HepG2 (cell line): ENCODE data around the gene CLDN3. TPM values are rescaled to one million over a fixed set of nuclear protein-coding genes. Genes with fewer than 3 reads are reported as not detected.

Experiments used
- ATF2 ChIP-seq: sonication (generic); formaldehyde crosslinking; IDR thresholded peaks from 2 replicates; pipeline ENCODE4 v1.4.0; 2020; ENCODE audit warnings: missing genetic modification reagents
- CEBPB ChIP-seq: IDR thresholded peaks from 2 replicates; pipeline ENCODE4 v1.6.1; 2011; ENCODE audit warnings: low read depth, low read length, improper control_type of control experiment, borderline replicate concordance
- FOXJ3 ChIP-seq: sonication (generic); formaldehyde crosslinking; IDR thresholded peaks from 2 replicates; pipeline ENCODE4 v1.4.0; 2020; ENCODE audit warnings: missing genetic modification reagents, mild to moderate bottlenecking, borderline replicate concordance
- HBP1 ChIP-seq: IDR thresholded peaks from 2 replicates; pipeline ENCODE4 v1.6.1; 2016; ENCODE audit warnings: low read depth, control low read depth
- KLF11 ChIP-seq: IDR thresholded peaks from 2 replicates; pipeline ENCODE4 v1.6.1; 2016; ENCODE audit warnings: missing compliant biosample characterization
- MXI1 ChIP-seq: IDR thresholded peaks from 3 replicates; pipeline ENCODE4 v1.6.1; 2012; ENCODE audit warnings: low read depth, low read length, inconsistent platforms, borderline replicate concordance
- MYPOP ChIP-seq: sonication (generic); formaldehyde crosslinking; IDR thresholded peaks from 2 replicates; pipeline ENCODE4 v1.8.1; 2023; ENCODE audit warnings: mild to moderate bottlenecking, moderate library complexity, missing genetic modification reagents
- PHF8 ChIP-seq: sonication (generic); formaldehyde crosslinking; IDR thresholded peaks from 2 replicates; pipeline ENCODE4 v1.5.0; 2020; ENCODE audit warnings: missing genetic modification reagents
- RNF2 ChIP-seq: fragments of 450-650 bp; conservative IDR thresholded peaks from 2 replicates; pipeline ENCODE4 v1.6.1; 2016; ENCODE audit warnings: low read depth
- SATB2 ChIP-seq: sonication (generic); formaldehyde crosslinking; IDR thresholded peaks from 2 replicates; pipeline ENCODE4 v1.5.0; 2020; ENCODE audit warnings: missing genetic modification reagents
- SIN3A ChIP-seq: IDR thresholded peaks from 2 replicates; pipeline ENCODE4 v1.6.1; 2011; ENCODE audit warnings: low read depth, mild to moderate bottlenecking, control low read depth, low read length, borderline replicate concordance
- ZFP90 ChIP-seq: sonication (generic); formaldehyde crosslinking; IDR thresholded peaks from 2 replicates; pipeline ENCODE4 v1.8.0; 2022; ENCODE audit warnings: missing genetic modification reagents, mild to moderate bottlenecking, inconsistent platforms, borderline replicate concordance
- ZKSCAN5 ChIP-seq: sonication (generic); formaldehyde crosslinking; IDR thresholded peaks from 2 replicates; pipeline ENCODE4 v1.5.1; 2020; ENCODE audit warnings: mild to moderate bottlenecking, missing genetic modification reagents
- ZMAT3 ChIP-seq: sonication (generic); formaldehyde crosslinking; conservative IDR thresholded peaks from 2 replicates; pipeline ENCODE4 v1.7.0; 2021; ENCODE audit warnings: missing genetic modification reagents
- ZNF180 ChIP-seq: sonication (generic); formaldehyde crosslinking; IDR thresholded peaks from 2 replicates; pipeline ENCODE4 v1.4.0; 2020; ENCODE audit warnings: low read depth, missing genetic modification reagents, borderline replicate concordance
- ZNF275 ChIP-seq: sonication (generic); formaldehyde crosslinking; IDR thresholded peaks from 2 replicates; pipeline ENCODE4 v1.8.0; 2022; ENCODE audit warnings: missing genetic modification reagents, mild to moderate bottlenecking, inconsistent platforms, borderline replicate concordance
- ZNF331 ChIP-seq: sonication (generic); formaldehyde crosslinking; IDR thresholded peaks from 2 replicates; pipeline ENCODE4 v1.4.0; 2020; ENCODE audit warnings: missing genetic modification reagents
- ZNF543 ChIP-seq: sonication (generic); formaldehyde crosslinking; IDR thresholded peaks from 2 replicates; pipeline ENCODE4 v1.4.0; 2020; ENCODE audit warnings: mild to moderate bottlenecking, missing genetic modification reagents
- ZNF572 ChIP-seq: sonication (generic); formaldehyde crosslinking; IDR thresholded peaks from 2 replicates; pipeline ENCODE4 v1.5.1; 2020; ENCODE audit warnings: mild to moderate bottlenecking, missing genetic modification reagents
- ZNF614 ChIP-seq: IDR thresholded peaks from 2 replicates; pipeline ENCODE4 v1.6.1; 2018; ENCODE audit warnings: missing biosample characterization, missing genetic modification reagents, inconsistent platforms, borderline replicate concordance
- ZNF652 ChIP-seq: IDR thresholded peaks from 2 replicates; pipeline ENCODE4 v1.6.1; 2016; ENCODE audit warnings: low read depth, borderline replicate concordance
- ZNF766 ChIP-seq: sonication (generic); formaldehyde crosslinking; IDR thresholded peaks from 2 replicates; pipeline ENCODE4 v1.5.0; 2020; ENCODE audit warnings: missing genetic modification reagents, borderline replicate concordance
- ZNF773 ChIP-seq: sonication (generic); formaldehyde crosslinking; IDR thresholded peaks from 2 replicates; pipeline ENCODE4 v1.4.0; 2020; ENCODE audit warnings: missing genetic modification reagents, borderline replicate concordance
- ZNF839 ChIP-seq: sonication (generic); formaldehyde crosslinking; IDR thresholded peaks from 2 replicates; pipeline ENCODE4 v1.4.0; 2020; ENCODE audit warnings: missing genetic modification reagents, mild to moderate bottlenecking, borderline replicate concordance
- ZZZ3 ChIP-seq: sonication (generic); formaldehyde crosslinking; IDR thresholded peaks from 2 replicates; pipeline ENCODE4 v1.4.0; 2020; ENCODE audit warnings: missing genetic modification reagents, mild to moderate bottlenecking, borderline replicate concordance
- polyA plus RNA-seq, 8 experiments: library from polyadenylated mRNA; depleted of rRNA in 3 of 8; stranded (reverse) in 7 of 8; unstranded in 1 of 8; fragments of >200 nt; fragmentation: Illumina TruSeq in 4 of 8; extraction: Trizol in 4 of 8; gene quantifications; 2 replicates each; pipeline versions ENCODE4 v1.2.1 to v1.2.3, GENCODE V29; 2011 to 2016; ENCODE audit warnings: low read depth in 4 of 8, missing spikeins in 1 of 8, mixed read lengths in 1 of 8; ENCODE audit not compliant: insufficient read depth in 1 of 8
- total RNA-seq, 5 experiments: library from RNA; depleted of rRNA; stranded (reverse); fragments of >200 nt; fragmentation: Illumina TruSeq; extraction: Trizol; gene quantifications; 2 replicates each; pipeline ENCODE4 v1.2.3, GENCODE V29; 2016; ENCODE audit warnings: low read depth in 1 of 5

The CLDN3 gene
- total and polyA plus RNA-seq, 2 of the 13 experiments (the other 11 are each of a cell fraction or from before 2014, with no cell fraction given) = 0.31 to 0.51 TPM

GRCh38 chr7:73738612-73739386 is 31.3 kb downstream of the CLDN3 start, which contains the start of gene ABHD11 (continued):
- TF ChIP-seq MYPOP (CRISPR knock-in tag) (peak; percentile 96), ZZZ3 (peak; percentile 76; the same call in 1 of the 2 replicates), ZNF572 (peak; percentile 65; the same call in 1 of the 2 replicates), ZMAT3 (CRISPR knock-in tag) (0 out of 2 replicates have a peak, but pooled peaks have one; percentile 69), ZNF180 (CRISPR knock-in tag) (no peak), RNF2 (peak; percentile 73; the same call in 1 of the 2 replicates), ZNF614 (CRISPR knock-in tag) (peak; percentile 72; the same call in 1 of the 2 replicates), ZNF773 (0 out of 2 replicates have a peak, but pooled peaks have one; percentile 34), MXI1 (peak; percentile 84; the same call in 2 of the 3 replicates), PHF8 (peak; percentile 87), SIN3A (peak; percentile 45; the same call in 1 of the 2 replicates), HBP1 (CRISPR knock-in tag) (0 out of 2 replicates have a peak, but pooled peaks have one; percentile 60), ZNF839 (CRISPR knock-in tag) (no peak), ZNF331 (CRISPR knock-in tag) (peak; percentile 56), ZNF543 (CRISPR knock-in tag) (peak; percentile 58), ZKSCAN5 (no peak), FOXJ3 (CRISPR knock-in tag) (no peak), SATB2 (CRISPR knock-in tag) (no peak), ZNF652 (0 out of 2 replicates have a peak, but pooled peaks have one; percentile 29), ZFP90 (CRISPR knock-in tag) (peak; percentile 62; the same call in 1 of the 2 replicates), CEBPB (peak; percentile 97), ZNF766 (CRISPR knock-in tag) (peak; percentile 82; the same call in 1 of the 2 replicates), ATF2 (peak; percentile 98), KLF11 (peak; percentile 69; the same call in 1 of the 2 replicates), ZNF275 (CRISPR knock-in tag) (peak; percentile 85; the same call in 1 of the 2 replicates)
